ENCODE measurements around the gene IL26. TPM values are rescaled to one million over a fixed set of nuclear protein-coding genes. Genes with fewer than 3 reads are reported as not detected.

Gene IL26
- polyA plus RNA-seq, 2 of the 4 experiments (the other 2 are of a cell fraction), result not detected

- WGBS (ENCODE audit: missing lambda C conversion rate), result 66% methylated on average over 5 of the region's 5 CpGs
- Histone ChIP-seq H3K27ac (no peak overlapping the region), H3K4me1 (no peaks in the 10 kb centered on the region), H3K9me3 (no peaks in the 10 kb centered on the region), H3K4me2 (no peak overlapping the region), H3K4me3 (no peak overlapping the region)
- ChIA-PET POLR2A (no interaction called here), CTCF (interaction anchor here (1.0 kb wide), 1 partner anchor 29 kb away, joined by 3 read pairs; no protein-coding TSS in a partner anchor)
- TF ChIP-seq E2F6 (IDR thresholded peaks at IDR 0.05; ENCODE audit: borderline replicate concordance, low read depth) (no peak), FOSB (CRISPR knock-in tag; IDR thresholded peaks at IDR 0.05) (no peak), USF2 (IDR thresholded peaks at IDR 0.05) (no peak), EP300 (IDR thresholded peaks at IDR 0.05) (no peak), EHMT2 (IDR thresholded peaks at IDR 0.05; ENCODE audit: low read depth) (no peak)
- no peak for DNase-seq (ENCODE audit: low read depth in 1 of 2, low spot score in 1 of 2)
- no peak for FAIRE-seq
- no peak for ATAC-seq
These were observed 26.5 kb upstream of the IL26 start for GRCh38 chr12:68252077-68252476.

GRCh38 chr12:68250454-68250853, 24.8 kb upstream of the IL26 start:
- Histone ChIP-seq H3K4me2 (no peak overlapping the region), H3K4me3 (no peak overlapping the region), H3K9me3 (no peaks in the 10 kb centered on the region), H3K4me1 (no peaks in the 10 kb centered on the region), H3K27ac (no peak overlapping the region)
- DNase-seq (ENCODE audit: low read depth in 1 of 2, low spot score in 1 of 2) (no peak), ATAC-seq (no peak), FAIRE-seq (no peak)
- ChIA-PET POLR2A (no interaction called here), CTCF (interaction anchor here (0.8 to 1.3 kb wide), 3 partner anchors 27 to 355 kb away, joined by 3 read pairs; no protein-coding TSS in a partner anchor)
- no peak for TF ChIP-seq BHLHE40 (IDR thresholded peaks at IDR 0.05; ENCODE audit: low read depth, low read length)
- TF ChIP-seq HOXB13 (CRISPR knock-in tag; IDR thresholded peaks at IDR 0.05; ENCODE audit: low read depth), result no peak
- TF ChIP-seq USF2 (IDR thresholded peaks at IDR 0.05), result no peak
- TF ChIP-seq NR3C1 (IDR thresholded peaks at IDR 0.05), result no peak
- TF ChIP-seq CHD2 (IDR thresholded peaks at IDR 0.05; ENCODE audit: low read length, partially characterized antibody), result no peak
- no peak for TF ChIP-seq E2F6 (IDR thresholded peaks at IDR 0.05; ENCODE audit: borderline replicate concordance, low read depth)
- no peak for TF ChIP-seq FOXS1 (CRISPR knock-in tag; IDR thresholded peaks at IDR 0.05)
- TF ChIP-seq MAFK (IDR thresholded peaks at IDR 0.05; ENCODE audit: partially characterized antibody), result no peak
- TF ChIP-seq FOSL2 (IDR thresholded peaks at IDR 0.05), result no peak
- no peak for TF ChIP-seq FOSL2 (CRISPR knock-in tag; IDR thresholded peaks at IDR 0.05)
- no peak for TF ChIP-seq RAD21 (conservative IDR thresholded peaks at IDR 0.05 in 1 of 2, IDR thresholded peaks at IDR 0.05 in 1 of 2)
- TF ChIP-seq NPAS2 (CRISPR knock-in tag; IDR thresholded peaks at IDR 0.05; ENCODE audit: borderline replicate concordance), result no peak
- no peak for TF ChIP-seq EHF (CRISPR knock-in tag; IDR thresholded peaks at IDR 0.05)
- no peak for TF ChIP-seq RCOR1 (IDR thresholded peaks at IDR 0.05; ENCODE audit: low read depth, low read length)
- TF ChIP-seq HEYL (CRISPR knock-in tag; IDR thresholded peaks at IDR 0.05), result no peak
- TF ChIP-seq HES2 (IDR thresholded peaks at IDR 0.05), result no peak
- TF ChIP-seq ZSCAN20 (CRISPR knock-in tag; IDR thresholded peaks at IDR 0.05), result no peak
- no peak for TF ChIP-seq PBX3 (IDR thresholded peaks at IDR 0.05)
- WGBS (ENCODE audit: missing lambda C conversion rate), result 29% methylated on average over 3 of the region's 3 CpGs

All from A549 (cell line).